Colon (tissue), 2 donors: ENCODE measurements around the gene PNKD.

Source experiments
- FAIRE-seq: peaks from 2 replicates; lab custom pipeline; 2012; peaks lifted over from hg19 to GRCh38; lab: Jason Lieb, UNC
- donor health status: control.
- donor health status: control.

Gene PNKD

DNA sequence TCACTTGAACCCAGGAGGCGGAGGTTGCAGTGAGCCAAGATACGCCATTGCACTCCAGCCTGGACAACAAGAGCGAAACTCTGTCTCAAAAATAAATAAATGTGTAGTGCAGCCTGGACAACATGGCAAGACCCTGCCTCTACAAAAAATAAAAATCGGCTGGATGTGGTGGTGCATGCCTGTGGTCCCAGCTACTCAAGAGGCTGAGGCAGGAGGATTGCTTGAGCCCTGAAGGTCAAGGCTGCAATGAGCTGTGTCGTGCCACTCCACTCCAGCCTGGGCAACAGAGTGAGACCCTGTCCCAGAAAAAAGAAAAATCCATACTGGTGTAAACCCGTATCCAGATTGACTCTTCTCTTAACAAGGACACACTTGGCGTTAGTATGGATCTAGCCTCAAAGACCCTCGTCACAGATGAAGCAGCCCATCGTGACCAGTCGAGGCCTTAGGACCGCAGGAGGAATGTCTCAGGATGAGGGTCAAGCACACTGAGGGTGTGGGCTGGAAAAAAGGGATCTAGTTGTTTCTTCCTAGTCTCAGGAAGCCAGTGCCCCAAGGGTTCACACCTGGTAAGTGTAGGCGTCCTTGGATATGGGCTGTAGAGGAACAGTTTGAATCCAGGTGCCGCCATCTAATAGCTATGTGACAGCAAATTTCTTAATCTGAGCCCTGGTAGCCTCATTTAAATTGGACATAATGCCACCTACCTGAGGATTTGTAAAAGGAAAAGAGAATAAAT, 13.5 kb upstream of the PNKD start:
- FAIRE-seq: no peak

DNA sequence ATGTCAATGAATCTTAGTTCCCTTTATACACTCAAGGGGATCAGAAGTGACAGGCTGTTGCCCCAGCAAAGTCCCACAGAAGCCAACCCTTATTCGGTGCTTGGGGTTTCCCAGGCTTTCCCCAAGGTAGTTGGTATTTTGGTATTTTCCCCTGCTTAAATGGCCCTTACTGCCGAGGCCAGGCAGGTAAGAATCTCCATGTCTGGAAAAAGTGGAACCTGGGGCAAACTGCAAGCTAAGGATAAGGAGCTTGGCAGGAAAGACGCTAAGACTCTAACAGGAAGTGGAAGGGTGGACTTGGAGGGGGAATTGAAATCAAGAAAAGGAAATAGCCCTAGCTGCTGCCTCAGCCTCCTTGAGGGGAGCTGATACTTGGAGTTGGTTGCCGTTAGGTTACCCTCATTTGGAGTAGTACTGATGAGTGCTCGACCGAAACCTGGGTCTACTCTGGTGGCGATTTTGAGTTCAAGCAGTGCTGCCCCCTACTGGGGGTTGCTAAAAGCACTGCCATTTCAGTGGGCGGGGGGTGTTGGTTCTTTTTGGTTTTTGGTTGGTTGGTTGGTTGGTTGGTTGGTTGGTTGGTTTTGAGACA, 12.8 kb upstream of the PNKD start:
- no peak for FAIRE-seq

DNA sequence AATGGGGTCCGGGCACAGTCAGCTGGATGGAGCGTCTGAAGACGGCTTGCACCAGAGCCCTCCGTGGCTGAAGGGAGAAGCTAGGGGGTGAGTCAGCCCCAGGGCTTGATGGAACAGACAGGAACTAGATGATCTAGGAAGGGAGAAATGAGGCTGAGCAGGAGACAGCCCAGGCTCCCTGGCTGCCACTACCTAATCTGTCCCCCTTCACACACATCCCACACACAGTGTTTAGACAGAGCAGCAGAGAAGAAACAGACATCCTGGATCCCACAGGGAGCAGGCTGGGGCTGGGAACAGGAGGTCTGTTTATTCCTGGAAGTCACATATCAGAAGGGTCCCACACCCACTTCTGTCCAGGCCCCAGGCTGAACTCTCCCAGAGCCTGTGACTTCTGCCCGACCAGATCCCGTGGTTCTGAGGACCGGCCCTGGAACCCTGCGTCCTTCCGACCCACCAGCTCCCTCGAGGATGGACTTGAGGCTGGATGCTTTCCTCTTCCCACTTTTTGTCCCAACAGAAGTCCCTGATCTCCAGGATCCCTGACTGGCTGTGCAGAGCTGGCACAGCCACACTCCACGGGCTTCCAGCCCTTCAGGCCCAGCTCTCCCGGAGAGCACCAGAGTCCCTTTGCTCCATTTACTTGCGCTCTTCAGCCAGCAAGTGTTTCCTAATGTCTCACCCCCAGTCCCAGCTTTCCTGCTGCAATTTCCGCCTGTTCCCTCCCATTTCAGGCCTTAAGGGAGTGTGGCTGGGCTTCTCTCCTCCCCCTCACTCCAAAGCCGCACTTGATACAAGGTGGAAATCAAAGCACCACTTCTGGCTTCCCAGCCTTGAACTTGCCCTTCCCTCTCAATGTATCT, 11.0 kb upstream of the PNKD start:
- FAIRE-seq: no peak

DNA sequence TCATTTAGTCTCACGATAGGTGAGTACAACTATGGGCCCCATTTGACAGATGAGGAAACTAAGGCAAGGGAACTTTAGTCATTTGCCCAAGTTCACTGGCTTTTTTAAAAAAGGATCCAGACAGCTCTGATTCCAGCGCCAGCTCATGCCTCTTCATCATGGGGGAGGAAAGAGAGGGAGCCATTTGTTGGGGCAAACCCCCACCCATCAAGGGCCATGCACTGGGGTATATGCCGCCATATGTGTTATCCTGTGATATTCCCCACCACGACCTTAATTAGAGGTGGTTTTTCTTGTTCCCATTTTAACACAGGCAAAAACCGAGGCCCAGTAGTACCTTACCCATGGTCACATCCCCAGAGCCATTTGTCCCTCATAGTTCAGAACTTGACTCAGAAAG, 10.2 kb upstream of the PNKD start:
- FAIRE-seq: no peak

GRCh38 chr2:218260742-218261422, 9.4 kb upstream of the PNKD start, which contains the start of gene GPBAR1:
GPBAR1 (plus strand) TSS chr2:218261015; CDS start chr2:218262725, 1,710 bp downstream.
- no peak for FAIRE-seq

DNA sequence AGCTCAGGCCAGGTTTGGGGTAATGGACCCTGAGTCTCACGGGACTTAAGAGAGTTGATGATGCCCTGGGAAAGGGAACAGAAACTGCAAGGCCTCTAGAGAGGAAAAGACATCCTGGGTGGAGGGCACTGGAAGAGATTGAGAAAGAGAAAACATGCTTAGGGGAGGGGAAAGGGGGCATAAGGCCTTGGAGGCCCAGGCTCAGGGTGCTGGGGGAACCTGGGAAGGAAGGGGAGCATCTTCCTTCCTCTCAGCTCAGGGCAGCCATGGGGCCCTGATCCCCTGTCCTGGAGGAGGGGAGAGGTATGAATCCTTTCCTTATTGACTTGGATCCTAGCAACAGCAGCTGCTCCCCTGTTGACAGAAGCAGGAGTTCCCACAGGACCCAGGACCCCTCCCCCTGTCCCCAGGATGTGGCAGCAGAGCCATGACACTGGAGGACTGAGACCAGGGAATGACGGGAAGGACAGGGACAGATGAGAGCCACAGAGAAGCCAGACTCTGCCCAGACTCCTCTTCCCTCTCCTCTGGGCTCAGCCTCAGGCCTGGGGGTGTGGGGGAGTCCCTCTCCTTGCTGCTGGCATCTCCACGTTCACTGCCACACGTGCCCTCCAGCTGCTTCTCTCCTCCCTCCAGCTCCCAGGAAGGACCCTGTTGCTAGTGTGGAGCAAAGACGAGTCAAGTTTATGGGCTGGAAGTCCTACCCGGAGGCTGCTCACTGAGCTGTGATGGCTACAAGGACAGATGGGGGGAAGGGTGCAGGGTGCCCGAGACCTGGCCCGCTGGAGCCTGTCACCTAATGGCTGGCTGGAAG, 8.7 kb upstream of the PNKD start:
- no peak for FAIRE-seq

DNA sequence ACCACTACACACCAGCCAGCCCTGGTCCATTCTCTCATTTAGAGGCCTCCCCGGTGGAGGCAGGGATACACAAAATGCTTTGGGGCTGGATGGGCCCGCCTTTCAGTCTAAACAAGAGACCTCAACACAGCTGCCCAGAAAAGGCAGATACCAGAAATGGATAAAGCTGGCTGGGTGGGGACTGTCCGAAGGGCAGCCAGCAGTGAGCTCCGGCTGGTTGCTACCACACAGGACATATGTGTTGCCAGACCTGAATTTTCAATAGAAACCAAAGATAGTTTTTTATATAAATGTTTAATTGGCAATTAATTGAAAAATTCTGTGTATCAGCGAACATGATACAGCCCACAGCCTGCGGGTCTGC, 8.1 kb upstream of the PNKD start:
- FAIRE-seq: no peak

GRCh38 chr2:218262631-218263586, 7.4 kb upstream of the PNKD start:
- no peak for FAIRE-seq

DNA sequence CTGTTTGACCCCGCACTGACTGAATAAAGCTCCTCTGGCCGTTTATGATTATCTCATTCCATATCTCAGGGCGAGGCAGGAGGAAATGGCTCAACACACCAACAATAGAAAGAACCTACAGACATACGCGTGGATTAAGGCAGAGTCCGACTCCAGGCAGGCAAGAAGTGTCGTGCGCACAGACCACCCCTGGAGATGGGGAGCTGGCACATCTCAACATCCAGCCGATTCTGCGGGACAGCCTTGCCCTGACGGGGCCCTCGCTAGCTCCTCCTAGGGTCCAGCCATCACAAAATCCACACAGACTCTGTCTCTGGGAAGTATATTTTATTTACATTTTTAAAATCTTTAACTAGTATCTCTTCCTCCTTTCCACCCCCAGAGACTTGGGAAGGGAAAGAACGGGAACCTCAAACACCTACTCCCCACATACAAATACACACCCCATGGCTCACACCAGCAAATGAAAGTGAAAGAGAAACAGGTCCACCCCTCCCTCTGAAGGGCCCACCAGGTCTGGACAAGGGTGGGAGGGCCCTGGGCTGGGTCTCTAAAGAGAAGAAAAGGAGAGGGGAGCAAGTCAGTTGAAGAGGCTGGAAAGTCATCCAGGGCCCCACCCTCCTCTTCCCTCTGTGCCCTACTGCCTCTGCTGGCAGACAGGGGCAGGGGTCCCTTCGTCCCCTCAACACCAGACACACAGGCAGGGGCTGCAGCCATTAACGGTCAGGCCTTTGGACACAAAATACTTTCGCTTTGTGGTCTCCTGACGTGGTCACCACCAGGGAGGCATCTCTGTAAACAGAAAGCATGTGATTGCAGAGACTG, 6.3 kb upstream of the PNKD start:
- FAIRE-seq: no peak

DNA sequence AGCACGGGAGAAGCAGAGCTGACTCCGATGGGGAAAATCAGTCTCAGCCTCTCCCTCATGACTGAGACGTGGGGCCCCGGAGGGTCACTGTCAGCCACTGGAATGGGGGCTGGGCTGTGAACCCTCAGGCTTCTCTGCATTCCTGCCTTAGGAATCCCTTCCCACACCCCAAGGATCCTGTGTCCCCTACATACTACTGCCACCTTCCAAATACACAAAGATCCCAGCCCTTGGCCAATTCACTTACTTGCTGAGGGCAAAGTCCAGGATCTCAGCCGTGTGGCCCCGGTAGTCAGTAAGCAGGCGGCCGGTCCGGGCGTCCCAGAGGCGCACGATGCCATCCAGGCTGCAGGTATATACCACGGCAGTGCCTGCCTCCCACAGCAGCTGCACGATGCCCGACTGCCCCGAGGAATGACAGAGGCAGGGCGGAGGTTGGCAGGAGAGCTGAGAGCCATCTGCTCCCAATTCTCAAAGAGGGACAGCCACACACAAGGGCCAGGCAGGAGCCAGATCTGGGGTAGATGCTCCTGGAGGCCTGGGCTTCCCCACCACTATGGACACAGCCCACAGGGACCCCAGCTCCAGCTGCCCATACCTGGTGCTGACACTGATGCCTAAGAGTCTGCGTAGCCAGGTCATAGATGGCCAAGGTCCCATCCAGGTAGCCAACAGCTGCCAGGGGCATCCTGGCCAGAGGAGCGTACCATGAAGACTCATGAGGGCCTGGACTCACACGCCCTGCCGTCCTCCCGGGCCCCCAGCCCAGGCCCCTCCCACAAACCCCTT, 5.4 kb upstream of the PNKD start:
- no peak for FAIRE-seq

GRCh38 chr2:218265626-218266025, 4.7 kb upstream of the PNKD start:
- FAIRE-seq: no peak

DNA sequence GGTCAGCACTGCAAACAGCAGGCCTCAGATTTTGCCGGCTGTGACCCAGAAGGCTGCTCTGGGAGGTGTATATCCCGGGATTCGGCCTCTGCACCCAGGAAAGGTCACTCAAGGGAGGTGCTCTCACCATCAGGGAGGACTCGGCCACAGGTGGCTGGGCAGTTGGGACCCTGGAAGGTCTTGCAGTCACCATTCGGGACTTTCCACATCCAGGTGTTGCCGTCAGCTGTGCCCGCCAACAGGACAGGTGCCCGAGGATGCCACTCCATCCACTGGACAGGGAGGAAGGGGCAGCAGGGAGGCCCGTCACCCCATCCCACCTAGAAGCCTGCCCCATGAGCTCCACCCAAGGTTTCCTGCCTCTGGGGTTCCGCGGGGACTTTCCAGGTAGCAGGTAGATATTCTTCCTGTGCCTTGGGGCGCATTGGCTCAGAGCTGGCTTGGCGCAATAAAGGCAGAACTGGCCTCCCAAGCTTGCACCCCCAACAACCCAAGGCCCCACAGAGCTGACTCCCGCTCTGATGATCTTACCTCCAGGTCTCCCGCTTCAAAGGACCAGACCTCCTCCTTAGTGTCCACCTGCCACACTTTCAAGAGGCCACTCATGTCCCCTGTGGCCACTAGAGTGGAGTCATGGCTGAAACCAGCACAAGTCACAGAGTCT, 3.9 kb upstream of the PNKD start:
- FAIRE-seq: no peak

DNA sequence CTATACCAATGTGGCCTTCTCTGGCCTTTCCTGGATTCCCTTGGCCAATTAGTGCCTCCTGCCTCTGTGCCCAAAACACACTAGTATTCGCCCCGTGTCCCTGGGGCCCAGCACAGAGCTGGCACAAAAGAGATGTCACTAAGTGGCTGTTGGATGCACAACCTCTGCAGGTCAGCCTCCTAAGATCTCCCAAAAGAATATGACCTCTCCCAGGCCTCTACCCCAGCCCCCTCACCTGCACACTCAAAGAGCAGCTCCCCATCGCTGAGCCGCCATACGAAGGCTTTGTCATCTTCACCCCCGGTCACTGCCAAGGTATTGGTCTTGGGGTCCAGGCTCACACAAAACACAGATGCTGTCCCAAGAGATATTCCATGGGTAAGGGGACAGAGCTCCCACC, 3.1 kb upstream of the PNKD start:
- FAIRE-seq: no peak

DNA sequence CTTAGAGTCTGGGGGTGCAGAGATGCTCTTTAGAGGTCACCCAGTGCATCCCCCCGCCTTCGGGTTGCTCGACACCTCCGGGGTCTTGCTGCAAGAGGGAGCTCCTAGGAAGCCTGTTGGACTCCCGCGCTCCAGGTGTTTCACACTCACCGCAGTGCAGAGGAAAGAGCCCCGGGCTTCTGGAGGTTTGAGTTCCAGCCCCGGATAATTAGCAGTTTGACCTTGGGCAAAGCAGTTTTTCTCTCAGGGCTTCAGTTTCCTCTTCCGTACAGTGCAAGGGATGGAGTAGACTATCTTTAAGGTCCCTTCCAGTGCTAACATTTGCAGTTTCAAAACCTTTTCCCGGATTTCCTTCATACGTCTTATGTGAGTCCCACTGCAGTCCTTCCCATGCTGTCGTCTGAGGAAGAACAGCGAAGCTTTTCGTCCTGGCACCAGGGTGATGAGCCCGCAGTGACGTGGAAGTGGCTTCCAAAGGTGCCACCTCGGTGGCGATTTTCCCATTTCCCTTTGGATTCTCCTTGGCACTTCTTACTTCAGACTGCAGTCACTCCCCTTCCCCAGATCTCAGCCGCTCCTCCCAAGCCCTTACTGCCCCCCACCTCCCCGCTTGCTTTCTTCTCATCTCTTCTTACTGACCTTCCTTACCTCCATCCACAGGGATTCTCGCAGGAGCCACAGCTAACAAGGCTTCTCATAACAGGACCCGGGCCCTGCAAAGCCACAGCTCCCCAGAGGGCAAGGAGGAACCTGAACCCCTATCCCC, 585 bp downstream of the PNKD start:
- FAIRE-seq: no peak

- no peak for FAIRE-seq
Measured at GRCh38 chr2:218271487-218271797, 1.1 kb downstream of the PNKD start.

GRCh38 chr2:218271865-218272530, 1.7 kb downstream of the PNKD start:
- FAIRE-seq: no peak
